GM11168 (cell line): Measurements from ENCODE around the gene CCDC134.

Experiments used
- in situ Hi-C: fragments of 300-500 bp; cut with MboI; formaldehyde crosslinking; loops from one replicate; pipeline ENCODE4 v1.12.0; 2022; ENCODE audit warnings: low sequenced_read_pairs; ENCODE audit not compliant: unreplicated experiment

CCDC134 gene

DNA sequence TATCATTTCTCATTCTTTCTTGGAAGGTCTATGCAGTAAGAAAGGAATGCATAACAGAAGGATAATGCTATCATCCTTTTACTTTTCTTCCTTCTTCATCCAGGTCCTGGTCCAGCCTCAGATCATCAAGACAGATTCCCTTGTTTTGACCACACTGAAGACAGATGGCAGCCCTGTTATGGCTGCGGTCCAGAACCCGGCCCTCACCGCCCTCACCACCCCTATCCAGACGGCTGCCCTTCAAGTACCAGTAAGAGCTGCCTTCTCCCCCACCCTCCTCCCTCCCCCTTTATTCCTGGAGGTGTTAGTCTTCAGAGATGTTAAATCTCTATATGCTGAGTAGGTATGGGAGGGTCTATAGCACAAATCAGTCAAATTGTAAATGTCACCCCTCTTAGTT is 70.3 kb downstream of the CCDC134 start:
- in situ Hi-C loops: no loop called here

DNA sequence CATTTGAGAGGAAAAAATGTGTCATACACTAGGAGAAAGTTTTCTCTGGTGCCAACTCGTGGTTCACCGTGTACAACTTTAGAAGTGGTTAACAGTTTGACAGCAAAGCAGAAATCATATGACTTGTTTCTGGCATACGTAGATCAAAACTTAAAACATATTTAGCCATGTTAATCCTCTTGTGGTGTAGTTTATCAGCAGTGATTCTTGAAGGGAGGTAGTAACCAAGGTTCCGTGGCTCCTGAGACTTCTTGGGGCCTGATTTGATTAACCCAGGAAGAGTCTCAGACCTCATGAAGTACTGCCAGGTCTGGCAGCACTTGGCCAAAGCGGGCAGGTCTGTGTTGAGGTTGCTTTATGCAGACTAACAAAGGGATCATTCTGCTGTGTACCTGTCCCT is 72.9 kb downstream of the CCDC134 start:
- in situ Hi-C loops: no loop called here

DNA sequence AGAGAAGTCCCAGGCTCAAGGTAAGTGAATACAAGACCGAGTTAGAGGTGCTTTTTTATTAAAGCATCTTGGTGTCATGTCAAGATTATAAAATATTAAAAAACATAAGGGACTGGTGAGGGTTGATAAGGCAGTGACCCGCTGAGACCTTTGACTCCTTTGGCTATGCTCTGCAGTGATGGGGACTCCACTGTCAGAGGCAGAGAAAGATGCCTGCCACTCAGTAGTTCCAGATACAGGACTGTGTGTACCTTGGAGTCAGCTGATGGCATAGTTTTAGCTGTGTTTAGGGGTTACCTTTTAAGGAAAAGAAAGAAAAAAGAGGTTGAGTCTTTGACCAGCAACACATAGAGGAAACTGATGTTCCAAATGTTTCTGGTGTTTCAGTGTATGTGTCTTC is 73.6 kb downstream of the CCDC134 start:
- in situ Hi-C loops: no loop called here

DNA sequence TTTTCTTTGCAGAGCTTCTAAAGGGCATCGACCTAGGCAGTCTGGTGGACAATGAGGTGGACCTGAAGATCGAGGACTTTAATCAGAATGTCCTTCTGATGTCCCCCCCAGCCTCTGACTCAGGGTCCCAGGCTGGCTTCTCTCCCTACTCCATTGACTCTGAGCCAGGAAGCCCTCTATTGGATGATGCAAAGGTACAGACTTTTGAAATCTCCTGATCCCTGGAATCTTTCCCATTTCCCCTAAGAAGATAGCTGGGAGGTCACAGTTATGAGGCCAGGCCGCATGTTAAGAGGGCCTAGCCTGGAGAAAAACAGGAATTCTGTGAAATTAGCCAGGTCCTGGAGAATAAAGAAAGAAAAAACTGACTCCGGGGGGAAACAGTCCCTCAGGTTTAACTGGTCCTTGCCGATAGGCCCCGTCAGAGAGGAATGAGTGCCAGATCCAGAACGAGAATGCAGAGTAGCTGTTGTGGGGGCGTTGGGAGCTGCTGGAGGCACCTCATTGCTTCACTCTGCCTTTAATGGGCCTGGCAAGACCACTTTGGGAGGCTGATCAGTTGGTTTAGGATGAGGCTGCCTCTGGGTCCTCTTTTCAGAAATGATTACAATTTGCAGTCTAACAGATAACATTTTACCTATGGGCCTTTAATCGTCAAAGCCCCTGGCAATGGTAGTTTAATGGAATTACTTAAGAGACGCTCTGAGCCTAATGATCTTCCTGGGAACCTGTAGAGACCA is 75.2 kb downstream of the CCDC134 start:
- in situ Hi-C loops: no loop called here
